H1 (cell line): Measurements from ENCODE around the gene ARG2. TPM values are rescaled to one million over a fixed set of nuclear protein-coding genes. Genes with fewer than 3 reads are reported as not detected.
"Not testable (repeated sequence)": the region's sequence is repeated elsewhere in the genome, so short reads cannot be mapped to it uniquely, and the experiment has no call there.

Source experiments
- CTCF ChIA-PET: fragments of 300-600 bp; sonication (Branson Sonifier 250); formaldehyde crosslinking; loops from one replicate; lab custom pipeline; 2021; ENCODE audit not compliant: partially characterized antibody; lab: Charles Lee
- POLR2A ChIA-PET: fragments of 300-600 bp; sonication (Branson Sonifier 250); formaldehyde crosslinking; loops from one replicate; lab custom pipeline; 2021; ENCODE audit warnings: inconsistent platforms; ENCODE audit not compliant: partially characterized antibody; lab: Charles Lee
- DNase-seq, 2 experiments: peaks; one replicate each; pipeline versions ENCODE4 v3.0.0 to v3.0.0-alpha.2; 2010 to 2022; ENCODE audit warnings: low spot score in 2 of 2, low read depth in 1 of 2, mixed read lengths in 1 of 2
- FAIRE-seq: peaks from 2 replicates; lab custom pipeline; 2011; peaks lifted over from hg19 to GRCh38; lab: Jason Lieb, UNC
- H2AFZ ChIP-seq: 2 replicates; pipeline ENCODE4 v1.8.1; 2012; ENCODE audit warnings: low read length, inconsistent platforms
- H2AK5ac ChIP-seq: 2 replicates; pipeline ENCODE4 v1.6.1; 2013; ENCODE audit warnings: low read depth, low read length
- H2BK120ac ChIP-seq: replicated peaks from 2 replicates; pipeline ENCODE3; 2013; ENCODE audit warnings: low read depth, low read length, inconsistent platforms
- H2BK12ac ChIP-seq: 2 replicates; pipeline ENCODE4 v1.6.1; 2013; ENCODE audit warnings: low read depth, low read length
- H2BK15ac ChIP-seq: 2 replicates; pipeline ENCODE4 v1.6.1; 2013; ENCODE audit warnings: low read length
- H2BK20ac ChIP-seq: 2 replicates; pipeline ENCODE4 v1.6.1; 2013; ENCODE audit warnings: low read length
- H2BK5ac ChIP-seq: 2 replicates; pipeline ENCODE4 v1.6.1; 2013; ENCODE audit warnings: low read depth, low read length
- H3K14ac ChIP-seq: 2 replicates; pipeline ENCODE4 v1.6.1; 2013; ENCODE audit warnings: inconsistent platforms; ENCODE audit not compliant: insufficient read length
- H3K18ac ChIP-seq: 2 replicates; pipeline ENCODE4 v1.6.1; 2013; ENCODE audit warnings: low read length; ENCODE audit errors: extremely low read depth
- H3K23ac ChIP-seq: 2 replicates; pipeline ENCODE4 v1.6.1; 2013; ENCODE audit warnings: inconsistent platforms; ENCODE audit not compliant: insufficient read length
- H3K23me2 ChIP-seq: 2 replicates; pipeline ENCODE4 v1.6.1; 2013; ENCODE audit warnings: low read depth, low read length
- H3K27ac ChIP-seq: 2 replicates; pipeline ENCODE4 v1.6.1; 2011; ENCODE audit warnings: low read depth, low read length, inconsistent platforms
- H3K27me3 ChIP-seq, 4 experiments: replicated peaks in 1 of 4; 1 replicate in 1 of 4; 2 replicates in 3 of 4; pipeline versions ENCODE4 v1.6.1 to v1.8.1; 2011 to 2013; ENCODE audit warnings: low read length in 3 of 4, mild to moderate bottlenecking in 3 of 4, inconsistent platforms in 2 of 4, mixed read lengths in 2 of 4, moderate library complexity in 1 of 4; ENCODE audit not compliant: control insufficient read depth in 3 of 4, insufficient read depth in 3 of 4; ENCODE audit errors: extremely low read depth in 1 of 4
- H3K36me3 ChIP-seq, 4 experiments: 2 replicates each; pipeline versions ENCODE4 v1.6.1 to v1.8.1; 2011 to 2013; ENCODE audit warnings: mild to moderate bottlenecking in 4 of 4, low read length in 3 of 4, moderate library complexity in 2 of 4, control low read depth in 1 of 4, inconsistent platforms in 1 of 4; ENCODE audit not compliant: insufficient read depth in 4 of 4, control insufficient read depth in 2 of 4
- H3K4ac ChIP-seq: replicated peaks from 2 replicates; pipeline ENCODE3; 2013; ENCODE audit warnings: low read length, low read depth, mixed read lengths, inconsistent platforms; ENCODE audit not compliant: insufficient read length
- H3K4me1 ChIP-seq, 4 experiments: replicated peaks in 1 of 4; 1 replicate in 1 of 4; 2 replicates in 3 of 4; pipeline versions ENCODE4 v1.6.1 to v1.8.1; 2011 to 2013; ENCODE audit warnings: low read length in 3 of 4, inconsistent platforms in 2 of 4, mixed read lengths in 1 of 4; ENCODE audit not compliant: insufficient read depth in 4 of 4, control insufficient read depth in 3 of 4
- H3K4me2 ChIP-seq, 2 experiments: 2 replicates each; pipeline versions ENCODE4 v1.6.1 to v1.8.1; 2011 to 2013; ENCODE audit warnings: low read depth in 2 of 2, low read length in 2 of 2, control low read depth in 1 of 2, inconsistent platforms in 1 of 2, mild to moderate bottlenecking in 1 of 2; ENCODE audit not compliant: insufficient read depth in 1 of 2
- H3K4me3 ChIP-seq, 4 experiments: fragments of 200-600, 300-600 bp in 1 of 4; sonication (generic), shearing (Covaris generic), sonication (Bioruptor Twin) in 1 of 4; 2 replicates each; pipeline versions ENCODE4 v1.5.1 to v1.8.1; 2011 to 2016; ENCODE audit warnings: low read length in 4 of 4, low read depth in 3 of 4, control low read depth in 2 of 4, inconsistent platforms in 2 of 4, mild to moderate bottlenecking in 2 of 4, mixed read lengths in 1 of 4, moderate library complexity in 1 of 4; ENCODE audit not compliant: insufficient read depth in 2 of 4; ENCODE audit errors: extremely low read depth in 1 of 4
- H3K56ac ChIP-seq: replicated peaks from 2 replicates; pipeline ENCODE3; 2013; ENCODE audit warnings: low read depth, mild to moderate bottlenecking, mixed read lengths, low read length, inconsistent platforms; ENCODE audit not compliant: insufficient read length
- H3K79me1 ChIP-seq: 2 replicates; pipeline ENCODE4 v1.6.1; 2013; ENCODE audit warnings: low read depth, low read length, control low read depth
- H3K79me2 ChIP-seq, 2 experiments: 2 replicates each; pipeline versions ENCODE4 v1.6.1 to v1.8.1; 2012 to 2013; ENCODE audit warnings: low read length in 2 of 2, mild to moderate bottlenecking in 2 of 2, inconsistent platforms in 1 of 2; ENCODE audit not compliant: insufficient read depth in 2 of 2, control insufficient read depth in 1 of 2
- H3K9ac ChIP-seq, 4 experiments: replicated peaks in 1 of 4; 1 replicate in 1 of 4; 2 replicates in 3 of 4; pipeline versions ENCODE4 v1.6.1 to v1.8.1; 2011 to 2013; ENCODE audit warnings: low read depth in 3 of 4, low read length in 3 of 4, control low read depth in 2 of 4, mild to moderate bottlenecking in 2 of 4, moderate library complexity in 2 of 4, inconsistent platforms in 1 of 4; ENCODE audit errors: extremely low read depth in 1 of 4
- H3K9me3 ChIP-seq, 2 experiments: 2 replicates each; pipeline versions ENCODE4 v1.6.1 to v1.8.1; 2012 to 2013; ENCODE audit warnings: mild to moderate bottlenecking in 2 of 2, moderate library complexity in 2 of 2, control low read depth in 1 of 2, inconsistent platforms in 1 of 2, low read depth in 1 of 2, low read length in 1 of 2, mixed read lengths in 1 of 2; ENCODE audit not compliant: insufficient read depth in 2 of 2
- H4K20me1 ChIP-seq, 2 experiments: replicated peaks in 1 of 2; 2 replicates each; pipeline versions ENCODE3 to v1.8.1; 2011 to 2013; ENCODE audit warnings: inconsistent platforms in 2 of 2, low read length in 2 of 2, mild to moderate bottlenecking in 1 of 2; ENCODE audit not compliant: insufficient read depth in 2 of 2, control insufficient read depth in 1 of 2
- H4K5ac ChIP-seq: 2 replicates; pipeline ENCODE4 v1.6.1; 2013; ENCODE audit warnings: low read length, low read depth, mixed read lengths, inconsistent platforms; ENCODE audit not compliant: insufficient read length
- H4K8ac ChIP-seq: 2 replicates; pipeline ENCODE4 v1.8.0; 2013; ENCODE audit warnings: mild to moderate bottlenecking, moderate library complexity, low read length, inconsistent platforms; ENCODE audit not compliant: insufficient read depth; ENCODE audit errors: extremely low read depth
- H4K91ac ChIP-seq: replicated peaks from 2 replicates; pipeline ENCODE3; 2013; ENCODE audit warnings: low read length, mixed read lengths, inconsistent platforms; ENCODE audit not compliant: insufficient read length
- WGBS, 2 experiments: shearing (Covaris generic) in 1 of 2; methylation state at CpG; one replicate each; pipeline versions ENCODE4 v1.1.6 to v1.1.7; 2013 to 2015; ENCODE audit warnings: low lambda C conversion rate in 2 of 2, mixed read lengths in 2 of 2, inconsistent platforms in 1 of 2, low coverage in 1 of 2, missing lambda C conversion rate in 1 of 2; ENCODE audit not compliant: insufficient replicate concordance in 2 of 2, insufficient coverage in 1 of 2, insufficient read length in 1 of 2; ENCODE audit errors: extremely low coverage in 1 of 2, missing lambda C conversion rate in 1 of 2; 5-methylcytosine and 5-hydroxymethylcytosine counted together
- polyA plus RNA-seq, 7 experiments: library from polyadenylated mRNA; depleted of rRNA in 3 of 7; stranded (reverse) in 5 of 7; unstranded in 2 of 7; fragments of >200 nt in 5 of 7; fragments of 200-250 nt in 2 of 7; gene quantifications; 1 replicate in 5 of 7; 2 replicates in 1 of 7; 4 replicates in 1 of 7; pipeline versions ENCODE4 v1.2.1 to v1.2.3, GENCODE V29; 2011 to 2013; ENCODE audit warnings: missing spikeins in 2 of 7, mixed read lengths in 2 of 7
- total RNA-seq: library from RNA; stranded (reverse); fragmentation: NEBNext Ultra II Directional; extraction: Animal tissue kit (Norgen Biotek cat#: 25700); gene quantifications from 2 replicates; pipeline ENCODE4 v1.2.1, GENCODE V29; 2021

Gene ARG2
- total and polyA plus RNA-seq, 2 of the 8 experiments (the other 6 are each of a cell fraction or from before 2014, with no cell fraction given), result 49.9 to 59.1 TPM

DNA sequence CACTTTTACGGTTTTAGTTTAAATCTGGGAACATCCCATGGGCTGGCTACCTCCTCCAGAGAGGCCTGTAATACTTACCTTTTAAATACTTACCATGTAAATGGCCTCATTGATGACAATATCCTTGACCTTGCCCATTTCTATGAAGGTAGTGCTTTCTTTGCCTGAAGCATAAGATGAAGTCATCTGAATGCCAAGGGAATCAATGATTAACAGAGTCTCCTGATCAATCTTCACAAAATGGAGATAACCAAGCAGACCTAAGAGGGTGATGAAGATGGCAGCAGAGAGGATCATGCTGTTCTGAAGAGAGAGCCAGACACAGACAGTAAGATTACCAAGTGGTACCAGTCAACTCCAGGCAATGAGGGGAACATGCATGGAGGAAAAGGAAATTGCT, 26.1 kb upstream of the ARG2 start:
- WGBS, 2 experiments, result 5% methylated on average over 1 of the region's 1 CpG; no CpG with 5 or more reads in 1 of the 2 experiments
- not testable (repeated sequence) for FAIRE-seq
- CTCF ChIA-PET, result interaction anchor here (1.7 to 4.8 kb wide), 2 partner anchors 9 to 12 kb away, joined by 6 to 28 read pairs; no protein-coding TSS in a partner anchor

More for the DNA sequence above, 26.1 kb upstream of the ARG2 start:
- H2BK20ac ChIP-seq, H2BK5ac ChIP-seq, H4K91ac ChIP-seq, H3K14ac ChIP-seq, H2AK5ac ChIP-seq, H3K79me2 ChIP-seq, H2BK12ac ChIP-seq, H3K4me3 ChIP-seq, H3K79me1 ChIP-seq, H3K9ac ChIP-seq, H3K27ac ChIP-seq, H2BK120ac ChIP-seq, H3K9me3 ChIP-seq, H3K36me3 ChIP-seq, H4K20me1 ChIP-seq, H3K56ac ChIP-seq, H3K4ac ChIP-seq, H3K4me1 ChIP-seq, H2BK15ac ChIP-seq, H4K5ac ChIP-seq, H2AFZ ChIP-seq, POLR2A ChIA-PET, H3K23me2 ChIP-seq, H3K4me2 ChIP-seq, DNase-seq, H3K18ac ChIP-seq, H4K8ac ChIP-seq, H3K27me3 ChIP-seq, H3K23ac ChIP-seq: not testable (repeated sequence)
